HG03103 (cell line): ENCODE data around the gene SELENOP.
"Not testable (repeated sequence)": the region's sequence is repeated elsewhere in the genome, so short reads cannot be mapped to it uniquely, and the experiment has no call there.

ENCODE experiments used
- ATAC-seq: cut with Tn5 transposase; IDR thresholded peaks from one replicate; pipeline ENCODE4 v1.9.1; 2021; ENCODE audit warnings: low read depth; ENCODE audit not compliant: unreplicated experiment

Gene SELENOP, protein sequence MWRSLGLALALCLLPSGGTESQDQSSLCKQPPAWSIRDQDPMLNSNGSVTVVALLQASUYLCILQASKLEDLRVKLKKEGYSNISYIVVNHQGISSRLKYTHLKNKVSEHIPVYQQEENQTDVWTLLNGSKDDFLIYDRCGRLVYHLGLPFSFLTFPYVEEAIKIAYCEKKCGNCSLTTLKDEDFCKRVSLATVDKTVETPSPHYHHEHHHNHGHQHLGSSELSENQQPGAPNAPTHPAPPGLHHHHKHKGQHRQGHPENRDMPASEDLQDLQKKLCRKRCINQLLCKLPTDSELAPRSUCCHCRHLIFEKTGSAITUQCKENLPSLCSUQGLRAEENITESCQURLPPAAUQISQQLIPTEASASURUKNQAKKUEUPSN

DNA sequence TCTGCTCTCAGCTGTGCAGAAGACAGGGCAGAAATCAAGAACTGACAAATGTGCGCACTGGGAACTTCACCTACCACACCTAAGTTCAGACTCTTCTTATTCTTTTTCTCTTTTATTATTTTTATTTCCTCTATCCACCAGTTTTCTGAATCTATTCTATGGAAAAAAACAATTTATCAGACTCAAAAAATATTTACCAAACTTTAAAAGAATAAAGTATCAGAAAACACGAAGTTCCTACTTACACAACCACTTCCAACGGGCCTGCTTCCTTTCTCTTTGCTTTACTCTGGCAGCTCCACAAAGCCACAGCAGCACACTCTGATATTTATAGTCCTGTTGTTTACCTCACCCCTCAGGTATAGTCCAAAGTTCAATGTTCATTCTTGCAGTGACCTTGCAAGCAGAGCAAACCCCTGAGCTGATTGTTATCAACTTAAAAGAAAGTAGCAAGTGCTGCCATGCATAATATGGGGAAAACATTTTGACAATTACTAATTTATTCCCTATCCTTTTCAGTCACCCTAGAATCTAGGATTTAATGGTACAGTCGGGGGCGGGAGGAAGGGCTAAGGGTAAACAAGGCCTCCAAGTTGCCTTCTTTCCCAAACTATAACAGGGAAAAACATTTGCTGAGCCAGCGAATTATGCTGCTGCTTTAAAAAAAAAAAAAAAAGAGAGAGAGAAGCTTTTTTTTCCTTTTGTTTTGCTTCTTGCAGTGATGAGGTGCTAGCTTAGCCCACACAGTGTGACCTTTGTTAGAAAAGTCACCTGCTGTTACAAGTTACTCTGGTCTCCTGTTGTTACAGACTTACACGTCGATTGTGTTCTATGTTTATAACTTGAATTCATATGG is at the start of gene SELENOP:
Gene SELENOP, minus strand, starts transcription at position 302 of the 856 bp plus-strand sequence. CDS start 3,539 bp downstream, outside the sequence.
- ATAC-seq: no peak

DNA sequence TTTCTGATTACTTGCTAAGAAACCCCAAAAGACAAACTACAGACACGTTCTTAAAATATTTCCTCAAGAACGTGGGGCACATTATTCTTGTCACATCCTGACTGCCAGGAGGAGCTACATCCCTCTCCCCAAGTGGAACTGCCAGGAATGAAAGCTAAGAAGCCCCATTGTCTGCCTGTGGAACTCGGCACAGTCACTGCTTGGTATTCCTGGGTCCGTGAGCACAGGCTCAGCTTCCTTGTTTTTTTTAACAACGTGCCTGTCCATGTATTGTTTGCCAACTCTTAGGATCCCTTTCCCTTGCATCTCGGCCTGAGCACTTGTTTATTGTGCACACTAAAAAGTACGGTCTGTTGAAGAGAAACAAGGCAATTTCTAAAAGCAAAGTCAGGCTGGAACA is 47.0 kb upstream of the SELENOP start:
- ATAC-seq: no peak

DNA sequence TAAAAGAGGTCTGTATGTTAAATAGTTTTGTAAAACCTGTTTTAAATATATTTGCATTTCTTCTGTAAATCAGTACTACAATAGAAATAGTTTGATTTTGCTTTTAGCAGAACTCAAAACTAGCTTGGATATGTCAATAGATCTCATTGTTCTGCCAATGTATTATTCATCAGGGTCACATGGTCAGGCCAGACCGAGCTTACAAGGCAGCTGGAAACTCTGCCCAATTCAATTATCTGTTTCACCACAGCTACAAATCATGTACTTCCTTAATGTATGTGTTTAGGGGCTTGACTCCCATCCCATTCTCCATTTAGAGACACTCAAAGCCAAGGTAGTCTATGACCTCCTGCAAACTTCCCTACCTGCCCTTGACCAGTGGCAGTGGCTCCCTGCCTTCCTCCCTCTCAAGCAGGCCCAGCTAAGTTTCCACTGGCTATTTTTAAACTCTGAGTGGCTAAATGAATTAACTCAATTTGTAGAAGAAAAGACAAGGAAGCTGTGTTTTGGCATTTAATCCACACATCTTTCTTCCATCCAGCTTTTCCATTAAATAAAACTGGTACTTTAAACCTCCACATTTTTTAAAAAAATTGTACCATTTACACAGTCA is 46.4 kb upstream of the SELENOP start:
- ATAC-seq: no peak

DNA sequence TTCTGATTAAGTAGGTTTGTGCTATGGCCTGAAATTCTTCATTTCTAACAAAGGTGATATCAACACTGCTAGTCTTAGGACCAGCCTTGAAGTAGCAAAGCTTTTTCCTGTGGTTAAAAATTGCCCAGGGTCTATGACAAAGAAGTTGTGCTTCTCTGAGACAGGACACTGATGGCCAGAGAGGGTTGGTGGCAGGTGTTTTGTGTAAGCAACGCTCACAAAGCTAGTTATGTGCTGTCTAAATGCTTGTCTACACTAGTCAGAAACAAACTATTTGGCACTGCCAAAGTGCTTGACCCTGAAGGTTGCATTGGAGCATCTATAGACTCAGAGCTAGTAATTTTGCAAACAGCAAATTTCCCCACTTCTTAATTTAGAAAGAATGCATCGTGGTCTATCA is 44.1 kb upstream of the SELENOP start:
- ATAC-seq: no peak

- no peak for ATAC-seq
Measured at GRCh38 chr5:42855386-42855785, 43.7 kb upstream of the SELENOP start.

DNA sequence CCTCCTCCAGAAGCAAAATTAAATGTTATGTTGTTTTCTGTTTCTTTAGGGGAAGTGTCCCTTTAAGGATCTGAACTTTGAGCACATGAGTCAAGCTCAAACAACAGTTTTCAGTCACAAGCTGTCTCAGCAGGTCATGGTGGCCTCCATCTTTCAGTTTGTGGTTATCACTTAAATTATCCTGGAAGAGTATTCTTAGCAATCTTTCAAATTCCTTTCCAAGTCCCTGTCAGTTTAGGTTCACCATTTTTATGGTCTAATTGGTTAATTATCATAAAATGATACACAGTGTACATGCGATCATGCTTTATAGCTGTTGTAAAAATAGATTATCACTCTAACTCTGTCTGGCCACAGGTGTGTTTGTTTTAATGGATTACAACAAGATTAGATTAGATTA is 43.1 kb upstream of the SELENOP start:
- no peak for ATAC-seq

DNA sequence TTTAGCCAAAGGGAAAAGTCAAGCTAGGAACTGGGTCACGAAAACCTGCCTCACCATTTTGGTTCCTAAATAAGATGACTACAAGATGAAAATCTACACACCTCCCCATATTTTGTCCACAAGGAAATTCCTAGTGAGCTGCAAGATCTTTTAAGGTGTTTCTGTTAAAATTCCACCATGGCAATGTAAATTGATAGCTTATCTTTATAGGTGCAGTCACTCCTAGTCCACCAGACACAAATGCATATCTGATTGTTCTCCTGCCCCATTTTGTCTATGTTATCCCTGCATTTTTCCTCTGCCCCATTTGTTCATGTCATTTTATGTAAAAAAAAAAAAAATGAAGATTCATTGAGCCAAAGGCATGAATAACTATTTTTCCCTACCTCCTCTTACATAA is 41.1 kb upstream of the SELENOP start:
- no peak for ATAC-seq

DNA sequence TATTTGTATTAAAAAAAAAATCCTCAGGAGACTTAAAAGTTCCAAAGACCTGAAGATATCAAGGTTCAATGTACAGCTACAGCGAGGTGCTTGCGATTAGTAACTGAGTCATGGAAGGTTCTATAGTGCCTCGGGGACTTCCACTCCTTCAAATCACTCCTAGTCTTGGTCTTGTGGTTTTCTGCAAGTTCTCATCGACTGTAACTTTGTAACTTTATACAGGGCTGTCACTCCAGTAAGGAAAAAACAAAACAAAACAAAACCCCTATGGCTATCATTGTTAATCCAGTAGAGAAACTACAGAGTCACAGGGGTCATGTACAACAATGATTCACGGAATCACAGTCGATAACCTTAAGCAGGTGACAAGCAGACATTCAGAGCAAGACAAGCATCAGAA is 39.8 kb upstream of the SELENOP start:
- no peak for ATAC-seq

- no peak for ATAC-seq
Measured at GRCh38 chr5:42848545-42848944, 36.9 kb upstream of the SELENOP start.

- ATAC-seq: not testable (repeated sequence)
Measured at GRCh38 chr5:42844408-42844807, 32.7 kb upstream of the SELENOP start.

DNA sequence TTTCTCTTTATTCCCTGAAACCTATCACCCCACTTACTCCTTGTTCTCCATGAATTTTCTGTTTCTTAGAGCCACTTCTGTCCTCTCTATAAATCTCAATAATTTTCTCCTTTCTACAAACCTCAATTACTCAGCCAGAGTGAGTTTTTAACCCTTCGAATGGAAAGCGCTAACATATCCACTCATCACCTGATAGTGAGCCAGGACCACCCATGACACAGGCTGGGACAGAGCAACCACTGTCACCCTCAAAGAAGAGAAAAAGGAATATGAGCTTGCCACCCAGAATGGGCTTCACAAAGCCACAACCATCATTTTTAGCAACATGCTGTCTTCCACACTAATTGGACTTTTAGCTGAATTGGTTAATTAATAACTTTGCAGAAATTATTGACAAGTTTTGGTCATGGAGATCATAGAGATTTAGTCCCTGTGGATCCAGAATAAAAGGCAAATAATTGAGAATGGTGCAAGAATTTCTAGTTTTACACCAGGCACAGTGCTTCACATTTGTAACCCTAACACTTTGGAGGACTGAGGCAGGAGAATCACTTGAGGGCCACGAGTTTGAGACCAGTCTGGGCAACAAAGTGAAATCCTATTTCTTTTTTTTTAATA is 32.1 kb upstream of the SELENOP start:
- ATAC-seq: no peak

DNA sequence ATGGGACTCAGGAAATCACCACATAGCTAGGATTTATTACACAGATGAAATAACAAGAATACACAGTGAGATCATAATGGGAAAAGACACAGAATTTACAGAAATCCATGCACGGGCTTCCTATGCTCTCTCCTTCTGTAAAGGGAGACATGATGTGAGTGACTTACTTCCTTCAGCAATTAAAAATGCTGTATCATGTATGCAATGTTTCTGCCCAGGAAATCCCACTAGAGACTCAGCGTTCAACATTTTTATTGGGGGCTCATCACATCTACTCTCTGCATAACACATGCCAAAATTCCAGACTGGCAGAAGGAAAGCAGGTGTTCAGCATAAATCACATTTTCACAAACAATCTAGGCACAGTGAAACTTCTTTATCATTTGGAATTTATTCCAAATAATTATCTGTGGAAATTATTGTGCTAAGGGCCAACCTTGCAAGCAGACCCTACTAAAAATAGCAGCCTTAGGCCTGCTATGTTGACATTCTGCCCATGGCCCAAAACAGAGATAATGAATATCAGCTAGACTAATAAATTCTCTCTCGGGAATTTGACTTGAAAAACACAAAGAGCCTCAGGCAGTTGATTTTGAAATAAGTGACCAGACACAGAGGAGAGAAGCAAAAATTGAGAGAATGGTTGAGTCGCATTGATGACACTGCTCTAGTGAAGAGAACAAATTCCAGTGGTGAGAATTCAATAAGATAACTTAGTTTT is 31.4 kb upstream of the SELENOP start:
- no peak for ATAC-seq

- ATAC-seq: no peak
Measured at GRCh38 chr5:42840842-42841567, 29.3 kb upstream of the SELENOP start.

DNA sequence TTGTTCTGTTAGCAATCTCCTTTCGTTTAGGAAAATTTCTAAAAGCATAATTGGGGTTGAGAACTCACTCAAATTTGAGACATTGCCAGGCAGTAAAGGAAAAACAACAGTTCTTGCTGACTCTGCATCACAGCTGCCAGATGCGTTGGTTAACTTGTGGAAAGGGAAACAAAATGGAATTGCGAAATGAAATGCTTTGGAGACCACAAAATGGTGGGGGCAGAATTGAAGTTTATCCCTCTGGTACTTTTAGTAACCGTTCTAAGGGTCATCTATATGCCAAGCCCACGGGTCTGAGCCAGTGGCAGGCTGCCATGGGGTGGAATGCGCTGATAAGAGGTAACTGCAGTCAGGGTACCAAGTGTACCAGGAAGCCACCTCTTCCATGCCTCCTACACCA is 28.6 kb upstream of the SELENOP start:
- ATAC-seq: no peak

DNA sequence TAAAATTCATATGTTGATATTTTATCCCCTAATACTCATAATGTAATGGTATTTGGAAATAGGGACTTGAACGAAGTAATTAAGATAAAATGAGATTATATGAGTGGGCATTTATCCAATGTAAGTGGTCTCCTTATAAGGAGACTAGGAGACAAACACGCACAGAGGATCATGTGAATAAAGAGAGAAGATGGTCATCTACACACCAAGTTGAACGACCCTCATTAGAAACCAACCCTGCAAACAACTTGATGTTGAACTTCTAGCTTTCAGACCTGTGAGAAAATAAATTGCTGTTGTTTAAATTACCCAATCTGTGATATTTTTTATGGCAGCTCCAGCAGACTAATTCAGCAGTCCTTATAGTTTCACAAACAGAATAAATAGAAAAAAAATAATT is 27.5 kb upstream of the SELENOP start:
- no peak for ATAC-seq

- ATAC-seq: no peak
Measured at GRCh38 chr5:42837601-42838000, 25.9 kb upstream of the SELENOP start.

DNA sequence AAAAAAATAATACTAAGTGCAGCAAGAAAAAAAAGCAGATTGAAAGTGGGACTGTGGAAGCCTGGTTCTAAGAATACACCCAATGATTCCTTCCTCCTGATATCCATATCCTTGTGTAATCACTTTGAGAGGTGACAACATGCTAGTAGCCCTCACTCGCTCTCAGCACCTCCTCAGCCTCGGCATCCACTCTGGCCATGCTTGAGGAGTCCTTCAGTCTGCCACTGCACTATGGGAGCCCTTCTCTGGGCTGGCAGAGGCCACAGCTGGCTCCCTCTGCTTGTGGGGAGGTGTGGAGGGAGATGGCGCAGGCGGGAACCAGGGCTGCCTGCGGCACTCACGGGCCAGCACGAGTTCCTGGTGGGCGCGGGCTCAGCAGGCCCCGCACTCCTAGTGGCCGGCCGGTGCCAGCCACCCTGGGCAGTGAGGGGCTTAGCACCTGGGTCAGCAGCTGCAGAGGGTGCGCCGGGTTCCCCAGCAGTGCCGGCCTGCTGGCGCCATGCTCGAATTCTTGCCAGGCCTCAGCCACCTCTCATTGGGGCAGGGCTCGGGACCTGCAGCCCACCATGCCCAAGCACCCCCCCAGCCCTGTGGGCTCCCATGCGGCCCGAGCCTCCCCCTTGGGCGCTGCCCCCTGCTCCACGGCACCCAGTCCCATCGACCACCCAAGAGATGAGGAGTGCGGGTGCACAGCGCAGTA is 24.5 kb upstream of the SELENOP start:
- no peak for ATAC-seq

DNA sequence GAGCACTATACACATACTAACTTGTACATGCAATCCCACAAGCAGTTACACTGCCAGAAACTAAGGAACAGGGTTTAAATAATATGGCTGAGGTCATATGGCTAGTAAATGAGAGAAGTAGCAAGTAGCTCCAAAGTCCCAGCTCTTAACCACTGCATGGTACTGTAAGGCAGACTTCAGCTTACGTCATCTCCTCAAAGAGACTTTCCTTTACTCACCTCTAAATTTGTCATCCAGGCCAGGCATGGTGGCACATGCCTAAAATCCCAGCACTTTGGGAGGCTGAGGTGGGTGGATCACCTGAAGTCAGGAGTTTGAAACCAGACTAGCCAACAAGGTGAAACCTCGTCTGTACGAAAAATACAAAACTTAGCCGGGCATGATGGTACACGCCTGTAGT is 20.4 kb upstream of the SELENOP start:
- no peak for ATAC-seq

DNA sequence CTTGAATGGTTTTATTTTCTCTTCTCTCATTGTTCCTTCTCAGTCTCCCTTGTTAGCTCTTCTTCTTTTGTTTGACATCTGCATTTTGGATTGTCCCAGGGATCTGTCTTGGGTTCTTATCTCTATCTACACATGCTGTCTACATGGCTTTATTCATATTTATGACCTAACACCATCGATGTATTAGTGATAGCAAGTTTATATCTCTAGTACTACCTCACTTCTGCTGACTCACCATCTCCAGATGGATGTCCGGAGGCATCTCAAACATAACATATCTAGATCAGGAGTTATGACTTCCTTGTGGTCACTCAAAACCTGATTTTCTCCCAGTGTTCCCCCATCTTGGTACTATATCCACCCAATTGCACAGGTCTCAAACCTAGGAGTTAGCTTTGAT is 19.2 kb upstream of the SELENOP start:
- ATAC-seq: no peak
